ENCODE results near the gene CSTPP1.

DNA sequence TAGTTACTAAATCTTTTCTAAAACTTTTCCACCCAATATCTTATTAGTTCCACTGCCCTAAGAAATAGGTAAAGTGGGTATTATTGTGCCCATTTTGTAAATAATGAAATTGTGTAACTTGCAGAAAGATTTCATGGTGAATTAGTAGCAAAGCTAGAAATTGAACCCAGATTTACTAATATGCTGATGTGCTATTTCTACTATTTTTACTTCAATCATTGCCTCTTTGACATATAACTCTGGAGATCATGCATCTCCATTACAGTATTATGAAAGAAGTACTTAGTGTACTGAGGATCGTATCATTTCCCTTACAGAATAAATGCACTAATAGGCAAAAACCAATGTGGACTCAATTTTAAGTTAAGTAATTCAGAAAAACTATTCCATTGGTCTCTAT is 119.0 kb downstream of the CSTPP1 start:
- TF ChIP-seq, protein P1, sequence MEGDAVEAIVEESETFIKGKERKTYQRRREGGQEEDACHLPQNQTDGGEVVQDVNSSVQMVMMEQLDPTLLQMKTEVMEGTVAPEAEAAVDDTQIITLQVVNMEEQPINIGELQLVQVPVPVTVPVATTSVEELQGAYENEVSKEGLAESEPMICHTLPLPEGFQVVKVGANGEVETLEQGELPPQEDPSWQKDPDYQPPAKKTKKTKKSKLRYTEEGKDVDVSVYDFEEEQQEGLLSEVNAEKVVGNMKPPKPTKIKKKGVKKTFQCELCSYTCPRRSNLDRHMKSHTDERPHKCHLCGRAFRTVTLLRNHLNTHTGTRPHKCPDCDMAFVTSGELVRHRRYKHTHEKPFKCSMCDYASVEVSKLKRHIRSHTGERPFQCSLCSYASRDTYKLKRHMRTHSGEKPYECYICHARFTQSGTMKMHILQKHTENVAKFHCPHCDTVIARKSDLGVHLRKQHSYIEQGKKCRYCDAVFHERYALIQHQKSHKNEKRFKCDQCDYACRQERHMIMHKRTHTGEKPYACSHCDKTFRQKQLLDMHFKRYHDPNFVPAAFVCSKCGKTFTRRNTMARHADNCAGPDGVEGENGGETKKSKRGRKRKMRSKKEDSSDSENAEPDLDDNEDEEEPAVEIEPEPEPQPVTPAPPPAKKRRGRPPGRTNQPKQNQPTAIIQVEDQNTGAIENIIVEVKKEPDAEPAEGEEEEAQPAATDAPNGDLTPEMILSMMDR (IDR thresholded peaks at IDR 0.05; ENCODE audit: low read length): no peak
- TF ChIP-seq EZH2 (IDR thresholded peaks at IDR 0.05; ENCODE audit: borderline replicate concordance, low read length): no peak

Data from OCI-LY1 (cell line).